ENCODE measurements around the gene ANKRD40. TPM values are rescaled to one million over a fixed set of nuclear protein-coding genes. Genes with fewer than 3 reads are reported as not detected.

The ANKRD40 gene
- total and polyA plus RNA-seq, 10 of the 15 experiments (the other 5 are each of a cell fraction or from before 2014, with no cell fraction given) = 5.9 to 21.7 (median 14.8) TPM

GRCh38 chr17:50658616-50659015 lies 49.1 kb downstream of the ANKRD40 start:
- CTCF ChIA-PET = no interaction called here
- Histone ChIP-seq H3K9ac (ENCODE audit: control insufficient read depth, insufficient read depth, low read length) (no peak overlapping the region), H2AFZ (ENCODE audit: control insufficient read depth, low read depth, low read length) (no peak overlapping the region)
- no peak for TF ChIP-seq NBN (IDR thresholded peaks at IDR 0.05)
- no peak for TF ChIP-seq ZNF592 (IDR thresholded peaks at IDR 0.05)
- TF ChIP-seq RAD21 (IDR thresholded peaks at IDR 0.05; ENCODE audit: insufficient read depth, low read depth, low read length) = no peak
- no peak for TF ChIP-seq MLLT1 (IDR thresholded peaks at IDR 0.05)
- no peak for TF ChIP-seq RBBP5 (conservative IDR thresholded peaks at IDR 0.05)
- TF ChIP-seq SPI1 (IDR thresholded peaks at IDR 0.05; ENCODE audit: borderline replicate concordance, insufficient read depth, low read depth, low read length) = no peak
- TF ChIP-seq ETV6 (conservative IDR thresholded peaks at IDR 0.05 in 1 of 2, IDR thresholded peaks at IDR 0.05 in 1 of 2; ENCODE audit: borderline replicate concordance in 1 of 2, low read depth in 1 of 2) = no peak
- TF ChIP-seq NFIC (IDR thresholded peaks at IDR 0.05; ENCODE audit: low read depth, low read length) = no peak
- TF ChIP-seq ATF2 (IDR thresholded peaks at IDR 0.05; ENCODE audit: low read length) = no peak
- no peak for TF ChIP-seq ZZZ3 (IDR thresholded peaks at IDR 0.05; ENCODE audit: control insufficient read depth, insufficient read length, low read depth)
- TF ChIP-seq EZH2 (IDR thresholded peaks at IDR 0.05; ENCODE audit: borderline replicate concordance, control insufficient read depth, low read depth, low read length) = no peak
- TF ChIP-seq BCL3 (IDR thresholded peaks at IDR 0.05; ENCODE audit: borderline replicate concordance, insufficient read depth, low read depth, low read length, poor library complexity, severe bottlenecking) = no peak
- no peak for TF ChIP-seq ZNF622 (IDR thresholded peaks at IDR 0.05)
- TF ChIP-seq FOS (IDR thresholded peaks at IDR 0.05; ENCODE audit: borderline replicate concordance, extremely low read depth, insufficient read length) = no peak
- TF ChIP-seq CEBPB (IDR thresholded peaks at IDR 0.05; ENCODE audit: borderline replicate concordance in 1 of 2, low read depth in 2 of 2, low read length in 2 of 2) = no peak

More at GRCh38 chr17:50658616-50659015, 49.1 kb downstream of the ANKRD40 start:
- Histone ChIP-seq H3K27me3 (replicated peaks in 1 of 2; ENCODE audit: control insufficient read depth in 2 of 2, insufficient read depth in 2 of 2, low read length in 1 of 2) (no peaks in the 10 kb centered on the region), H3K4me1 (ENCODE audit: control insufficient read depth, insufficient read depth, low read length) (no peaks in the 10 kb centered on the region), H4K20me1 (ENCODE audit: control insufficient read depth, insufficient read depth) (no peaks in the 10 kb centered on the region), H3K79me2 (ENCODE audit: control insufficient read depth, insufficient read depth, low read length) (no peaks in the 10 kb centered on the region), H3K36me3 (ENCODE audit: control insufficient read depth in 2 of 2, insufficient read depth in 2 of 2, low read length in 1 of 2) (no peaks in the 10 kb centered on the region), H3K9me3 (replicated peaks; ENCODE audit: control insufficient read depth, insufficient read depth, low read length) (no peaks in the 10 kb centered on the region), H3K4me3 (no peak overlapping the region), H3K4me2 (ENCODE audit: control insufficient read depth, insufficient read depth) (no peak overlapping the region), H3K27ac (ENCODE audit: control insufficient read depth, insufficient read depth) (no peak overlapping the region)
- FAIRE-seq (no peak), ATAC-seq (no peak), DNase-seq (ENCODE audit: low read depth, low spot score) (no peak)
- no TSS peak for BruUV-seq (replicated peaks)
- intact Hi-C loops (cut with micrococcal nuclease; ENCODE audit: unreplicated experiment) (no loop called here), in situ Hi-C loops (cut with MboI) (no loop called here)
- 35% methylated on average over 6 of the region's 6 CpGs for WGBS (ENCODE audit: insufficient coverage, insufficient replicate concordance, low lambda C conversion rate, missing lambda C conversion rate)
- RAD21 ChIA-PET (ENCODE audit: unreplicated experiment) = interaction anchor here (0.5 kb wide), 1 partner anchor 176 kb away, joined by 3 read pairs; no protein-coding TSS in a partner anchor
- SMC1A ChIA-PET (ENCODE audit: uncharacterized antibody, unreplicated experiment) = no interaction called here
- POLR2A ChIA-PET = no interaction called here
